GM12878 (cell line): Measurements from ENCODE around the gene C1QTNF9.

Source experiments
- ATF2 ChIP-seq: IDR thresholded peaks from 2 replicates; pipeline ENCODE4 v1.6.1; 2012; ENCODE audit warnings: low read length, inconsistent platforms
- BCL3 ChIP-seq: IDR thresholded peaks from 2 replicates; pipeline ENCODE4 v1.6.1; 2011; ENCODE audit warnings: borderline replicate concordance, low read depth, mild to moderate bottlenecking, moderate library complexity, low read length; ENCODE audit not compliant: insufficient read depth, poor library complexity, severe bottlenecking
- CREM ChIP-seq: IDR thresholded peaks from 2 replicates; pipeline ENCODE4 v1.6.1; 2014; ENCODE audit warnings: antibody characterized with exemption, low read depth
- CTCF ChIP-seq, 3 experiments: IDR thresholded peaks in 2 of 3; conservative IDR thresholded peaks in 1 of 3; 2 replicates each; pipeline ENCODE4 v1.5.1; 2011; ENCODE audit warnings: low read depth in 3 of 3, low read length in 3 of 3, mild to moderate bottlenecking in 3 of 3, control low read depth in 2 of 3, moderate library complexity in 2 of 3, inconsistent platforms in 1 of 3, mixed read lengths in 1 of 3; ENCODE audit not compliant: control insufficient read depth in 2 of 3, insufficient read depth in 1 of 3; ENCODE audit errors: extremely low read depth in 1 of 3
- JUNB ChIP-seq: IDR thresholded peaks from 2 replicates; pipeline ENCODE4 v1.6.1; 2016; ENCODE audit warnings: antibody characterized with exemption, mild to moderate bottlenecking
- MXI1 ChIP-seq: fragments of 150-350 bp; IDR thresholded peaks from 2 replicates; pipeline ENCODE4 v1.6.1; 2011; ENCODE audit warnings: low read depth, mild to moderate bottlenecking, inconsistent platforms, low read length, improper control_type of control experiment
- POLR2A ChIP-seq: IDR thresholded peaks from 2 replicates; pipeline ENCODE4 v1.6.1; 2011; ENCODE audit warnings: low read depth, mild to moderate bottlenecking, low read length
- RFX5 ChIP-seq: IDR thresholded peaks from 2 replicates; pipeline ENCODE4 v1.6.1; 2011; ENCODE audit warnings: low read depth, low read length, improper control_type of control experiment
- SMC3 ChIP-seq: IDR thresholded peaks from 2 replicates; pipeline ENCODE4 v1.6.1; 2011; ENCODE audit warnings: low read length, improper control_type of control experiment, borderline replicate concordance
- ZNF274 ChIP-seq: IDR thresholded peaks from one replicate; pipeline ENCODE4 v1.8.0; 2011; ENCODE audit not compliant: insufficient read length, insufficient read depth

- TF ChIP-seq CTCF (IDR thresholded peaks at IDR 0.05 in 2 of 3, conservative IDR thresholded peaks at IDR 0.05 in 1 of 3; ENCODE audit: control insufficient read depth in 2 of 3, extremely low read depth in 1 of 3, insufficient read depth in 1 of 3, low read depth in 3 of 3, low read length in 3 of 3) (0 out of 6 replicates have a peak, but pooled peaks of 1 of the 3 experiments have one; percentile 4), CREM (no peak), JUNB (no peak), MXI1 (no peak), POLR2A (no peak), SMC3 (no peak), RFX5 (no peak), BCL3 (no peak), ZNF274 (no peak), ATF2 (no peak)
Measured at GRCh38 chr13:24313439-24313838, 4.1 kb downstream of the C1QTNF9 start.
